K562 treated with DMSO at 1 percent for 4 hours (cell line): ENCODE measurements around the gene FOXP3. TPM values are rescaled to one million over a fixed set of nuclear protein-coding genes. Genes with fewer than 3 reads are reported as not detected.

Experiments
- total RNA-seq: library from RNA; unstranded; fragments of 300-600 nt; gene quantifications from 2 replicates; pipeline ENCODE4 v1.2.3, GENCODE V29; 2022; ENCODE audit not compliant: insufficient read depth

The FOXP3 gene
- total RNA-seq, result not detected in 2 replicates

GRCh38 chrX:49264460-49264859 lies at the start of gene FOXP3:
TSS of gene FOXP3 (minus strand) at chrX:49264710. CDS start at chrX:49258505, 6,205 bp downstream.

GRCh38 chrX:49303346-49303745 lies 38.8 kb upstream of the FOXP3 start, which contains the start of gene GAGE10:
TSS of gene GAGE10 (plus strand) at chrX:49303646. CDS start at chrX:49304860, 1,214 bp downstream.

GRCh38 chrX:49269767-49270248 lies 5.3 kb upstream of the FOXP3 start, which contains the start of gene PPP1R3F:
TSS of gene PPP1R3F (plus strand) at chrX:49269793. CDS start at chrX:49269870, 77 bp downstream.

GRCh38 chrX:49233176-49233575 lies 31.3 kb downstream of the FOXP3 start, which contains the start of gene CACNA1F:
TSS of gene CACNA1F (minus strand) at chrX:49233340. CDS start at chrX:49233309, 31 bp downstream.

Other genes starting within 250 kb of the FOXP3 start
- 25.4 and 31.6 TPM in 2 replicates for gene TFE3, start 221.4 kb downstream of the FOXP3 start, total RNA-seq
- gene CCDC120, start 205.7 kb downstream of the FOXP3 start, total RNA-seq, result 3.2 and 4.6 TPM in 2 replicates
- gene PRAF2, start 190.7 kb downstream of the FOXP3 start, total RNA-seq, result 2.9 and 7.4 TPM in 2 replicates
- gene WDR45, start 184.8 kb downstream of the FOXP3 start, total RNA-seq, result 130 and 139 TPM in 2 replicates
- gene GPKOW, start 141.0 kb downstream of the FOXP3 start, total RNA-seq, result 30.7 and 38.3 TPM in 2 replicates
- 4.6 and 7.0 TPM in 2 replicates for gene MAGIX, start 102.0 kb downstream of the FOXP3 start, total RNA-seq
- gene PLP2, start 92.8 kb downstream of the FOXP3 start, total RNA-seq, result 260 and 274 TPM in 2 replicates
- gene PRICKLE3, start 78.3 kb downstream of the FOXP3 start, total RNA-seq, result 18.2 and 23.2 TPM in 2 replicates
- gene SYP, start 64.5 kb downstream of the FOXP3 start, total RNA-seq, result 0.83 and 2.3 TPM in 2 replicates
- gene CACNA1F, start 31.4 kb downstream of the FOXP3 start, total RNA-seq, result 0.33 TPM in 1 of 2 replicates, not detected in the other
- gene CCDC22, start 29.2 kb downstream of the FOXP3 start, total RNA-seq, result 19.9 and 24.8 TPM in 2 replicates
- gene PPP1R3F, start 5.1 kb upstream of the FOXP3 start, total RNA-seq, result 3.4 and 4.3 TPM in 2 replicates
- not detected in 2 replicates for gene GAGE10, start 38.9 kb upstream of the FOXP3 start, total RNA-seq
- gene GAGE12J, start 57.3 kb upstream of the FOXP3 start, total RNA-seq, result not detected in 2 replicates
- 4.6 and 7.1 TPM in 2 replicates for gene GAGE13, start 66.9 kb upstream of the FOXP3 start, total RNA-seq